Measurements from ENCODE around the gene CFAP20.
A peak's percentile ranks its signal among the peaks of the same experiment; 100 is the strongest.

Gene CFAP20

DNA sequence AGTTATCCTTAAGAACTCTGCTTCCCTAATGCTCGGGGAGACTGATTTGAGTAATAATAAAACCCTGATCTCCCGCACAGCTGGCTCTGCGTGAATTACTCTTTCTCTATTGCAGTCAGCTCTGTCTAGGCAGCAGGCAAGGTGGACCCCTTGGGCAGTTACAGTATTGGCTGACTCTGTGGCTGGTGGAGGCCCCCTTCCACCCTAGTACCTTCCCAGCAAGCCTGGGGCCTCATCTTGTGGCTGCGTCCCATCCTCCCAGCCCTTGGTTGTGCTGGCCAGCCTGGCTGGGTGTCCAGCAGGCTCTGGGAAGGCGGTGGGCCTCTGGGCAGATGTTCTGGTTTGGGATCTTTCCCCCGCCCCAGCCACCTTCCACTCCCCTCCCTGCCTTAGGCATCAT lies 44.5 kb downstream of the CFAP20 start:
- no peak for TF ChIP-seq TAF1 (IDR thresholded peaks at IDR 0.05; ENCODE audit: low read depth)

DNA sequence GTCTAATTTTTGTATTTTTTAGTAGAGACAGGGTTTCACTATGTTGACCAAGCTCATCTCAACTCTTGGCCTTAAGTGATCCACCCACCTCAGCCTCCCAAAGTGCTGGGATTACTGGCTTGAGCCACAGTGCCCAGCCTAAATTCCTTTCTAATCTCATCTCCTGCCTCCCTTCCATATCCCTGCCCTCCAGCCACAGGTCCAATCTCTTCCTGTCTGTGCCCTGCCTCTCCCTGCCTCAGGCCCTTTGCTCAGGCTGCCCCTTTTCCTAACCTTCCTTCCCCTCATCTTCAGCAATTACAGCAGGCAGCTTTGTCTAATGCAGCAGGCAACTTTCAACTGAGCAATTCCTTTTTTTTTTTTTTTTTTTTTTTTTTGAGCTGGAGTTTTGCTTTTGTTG lies 46.8 kb downstream of the CFAP20 start:
- TF ChIP-seq EGR1 (IDR thresholded peaks at IDR 0.05), result no peak
- no peak for TF ChIP-seq FOXM1 (IDR thresholded peaks at IDR 0.05; ENCODE audit: borderline replicate concordance, low read depth)
- TF ChIP-seq CREB1 (IDR thresholded peaks at IDR 0.05; ENCODE audit: low read depth), result no peak
- TF ChIP-seq, protein P1, sequence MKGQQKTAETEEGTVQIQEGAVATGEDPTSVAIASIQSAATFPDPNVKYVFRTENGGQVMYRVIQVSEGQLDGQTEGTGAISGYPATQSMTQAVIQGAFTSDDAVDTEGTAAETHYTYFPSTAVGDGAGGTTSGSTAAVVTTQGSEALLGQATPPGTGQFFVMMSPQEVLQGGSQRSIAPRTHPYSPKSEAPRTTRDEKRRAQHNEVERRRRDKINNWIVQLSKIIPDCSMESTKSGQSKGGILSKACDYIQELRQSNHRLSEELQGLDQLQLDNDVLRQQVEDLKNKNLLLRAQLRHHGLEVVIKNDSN (IDR thresholded peaks at IDR 0.05), result no peak
- TF ChIP-seq RAD21 (IDR thresholded peaks at IDR 0.05; ENCODE audit: low read depth), result no peak
- no peak for TF ChIP-seq ZBTB7A (IDR thresholded peaks at IDR 0.05; ENCODE audit: low read depth)
- no peak for TF ChIP-seq TAF1 (IDR thresholded peaks at IDR 0.05; ENCODE audit: low read depth)
- no peak for TF ChIP-seq NFIC (IDR thresholded peaks at IDR 0.05)
- no peak for TF ChIP-seq CEBPB (IDR thresholded peaks at IDR 0.05)
- TF ChIP-seq, protein P2, sequence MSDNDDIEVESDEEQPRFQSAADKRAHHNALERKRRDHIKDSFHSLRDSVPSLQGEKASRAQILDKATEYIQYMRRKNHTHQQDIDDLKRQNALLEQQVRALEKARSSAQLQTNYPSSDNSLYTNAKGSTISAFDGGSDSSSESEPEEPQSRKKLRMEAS (IDR thresholded peaks at IDR 0.05), result no peak
- no peak for TF ChIP-seq TEAD4 (IDR thresholded peaks at IDR 0.05)
- no peak for TF ChIP-seq YY1 (IDR thresholded peaks at IDR 0.05; ENCODE audit: low read depth)
- TF ChIP-seq EP300 (IDR thresholded peaks at IDR 0.05; ENCODE audit: borderline replicate concordance), result no peak
- TF ChIP-seq, protein P3, sequence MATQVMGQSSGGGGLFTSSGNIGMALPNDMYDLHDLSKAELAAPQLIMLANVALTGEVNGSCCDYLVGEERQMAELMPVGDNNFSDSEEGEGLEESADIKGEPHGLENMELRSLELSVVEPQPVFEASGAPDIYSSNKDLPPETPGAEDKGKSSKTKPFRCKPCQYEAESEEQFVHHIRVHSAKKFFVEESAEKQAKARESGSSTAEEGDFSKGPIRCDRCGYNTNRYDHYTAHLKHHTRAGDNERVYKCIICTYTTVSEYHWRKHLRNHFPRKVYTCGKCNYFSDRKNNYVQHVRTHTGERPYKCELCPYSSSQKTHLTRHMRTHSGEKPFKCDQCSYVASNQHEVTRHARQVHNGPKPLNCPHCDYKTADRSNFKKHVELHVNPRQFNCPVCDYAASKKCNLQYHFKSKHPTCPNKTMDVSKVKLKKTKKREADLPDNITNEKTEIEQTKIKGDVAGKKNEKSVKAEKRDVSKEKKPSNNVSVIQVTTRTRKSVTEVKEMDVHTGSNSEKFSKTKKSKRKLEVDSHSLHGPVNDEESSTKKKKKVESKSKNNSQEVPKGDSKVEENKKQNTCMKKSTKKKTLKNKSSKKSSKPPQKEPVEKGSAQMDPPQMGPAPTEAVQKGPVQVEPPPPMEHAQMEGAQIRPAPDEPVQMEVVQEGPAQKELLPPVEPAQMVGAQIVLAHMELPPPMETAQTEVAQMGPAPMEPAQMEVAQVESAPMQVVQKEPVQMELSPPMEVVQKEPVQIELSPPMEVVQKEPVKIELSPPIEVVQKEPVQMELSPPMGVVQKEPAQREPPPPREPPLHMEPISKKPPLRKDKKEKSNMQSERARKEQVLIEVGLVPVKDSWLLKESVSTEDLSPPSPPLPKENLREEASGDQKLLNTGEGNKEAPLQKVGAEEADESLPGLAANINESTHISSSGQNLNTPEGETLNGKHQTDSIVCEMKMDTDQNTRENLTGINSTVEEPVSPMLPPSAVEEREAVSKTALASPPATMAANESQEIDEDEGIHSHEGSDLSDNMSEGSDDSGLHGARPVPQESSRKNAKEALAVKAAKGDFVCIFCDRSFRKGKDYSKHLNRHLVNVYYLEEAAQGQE (IDR thresholded peaks at IDR 0.05; ENCODE audit: low read depth), result no peak

DNA sequence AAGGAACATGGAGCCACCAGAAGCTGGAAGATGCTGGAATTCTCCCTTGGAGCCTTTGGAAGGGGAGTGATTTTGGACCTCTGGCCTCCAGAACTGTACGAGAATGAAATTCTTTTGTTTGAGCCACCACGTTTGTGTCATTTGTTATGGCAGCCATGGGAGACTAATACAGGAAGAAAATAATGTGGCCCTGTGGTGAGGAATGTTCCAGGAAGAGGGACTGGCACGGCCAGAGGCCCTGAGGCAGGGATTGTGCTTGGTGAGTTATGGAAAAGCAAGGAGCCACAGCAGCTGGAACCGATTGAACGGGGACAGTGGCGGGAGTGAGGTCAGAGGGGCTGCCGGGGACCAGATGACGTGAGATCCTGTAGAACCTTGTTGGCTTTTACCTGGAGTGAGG lies 51.4 kb downstream of the CFAP20 start:
- no peak for TF ChIP-seq TAF1 (IDR thresholded peaks at IDR 0.05; ENCODE audit: low read depth)
- no peak for TF ChIP-seq EP300 (IDR thresholded peaks at IDR 0.05; ENCODE audit: borderline replicate concordance)
- TF ChIP-seq CREB1 (IDR thresholded peaks at IDR 0.05; ENCODE audit: low read depth), result no peak

DNA sequence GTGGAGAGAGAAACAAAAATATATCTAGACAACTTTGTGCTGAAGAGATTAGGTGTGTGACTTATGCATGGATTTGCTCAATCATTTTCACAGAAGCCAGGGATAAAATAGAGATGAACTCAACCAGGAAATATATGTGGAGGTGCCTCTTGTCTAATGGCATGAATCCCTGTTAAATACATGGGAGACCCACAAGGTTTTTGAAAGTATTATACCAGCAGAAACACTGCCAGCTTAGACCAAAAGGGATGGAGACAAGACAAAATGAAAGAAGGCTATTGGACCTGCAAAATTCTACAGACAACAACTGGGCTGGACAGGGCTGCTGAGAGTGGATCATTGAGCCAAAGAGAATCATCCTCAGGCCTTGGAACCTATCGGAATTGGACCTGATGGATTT lies 52.7 kb downstream of the CFAP20 start:
- TF ChIP-seq, protein P3 (IDR thresholded peaks at IDR 0.05; ENCODE audit: low read depth), result no peak
- no peak for TF ChIP-seq FOXM1 (IDR thresholded peaks at IDR 0.05; ENCODE audit: borderline replicate concordance, low read depth)

DNA sequence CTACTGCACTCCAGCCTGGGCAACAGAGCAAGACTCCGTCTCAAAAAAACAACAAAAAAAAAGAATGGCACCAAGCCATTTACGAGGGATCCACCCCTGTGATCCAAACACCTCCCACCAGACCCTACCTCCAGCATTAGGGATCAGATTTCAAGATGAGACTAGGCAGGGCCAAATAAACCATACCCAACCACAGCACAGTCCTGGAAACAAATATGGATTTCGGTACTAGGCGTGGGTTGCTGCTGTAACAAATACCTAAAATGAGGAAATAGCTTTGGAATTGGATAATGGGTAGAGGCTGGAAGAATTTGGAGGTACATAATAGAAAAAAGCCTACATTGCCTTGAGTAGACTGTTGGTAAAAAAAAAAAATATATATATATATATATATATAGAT lies 54.5 kb downstream of the CFAP20 start:
- TF ChIP-seq EP300 (IDR thresholded peaks at IDR 0.05; ENCODE audit: borderline replicate concordance) (no peak), ZBTB7A (IDR thresholded peaks at IDR 0.05; ENCODE audit: low read depth) (no peak), RAD21 (IDR thresholded peaks at IDR 0.05; ENCODE audit: low read depth) (no peak)
- TF ChIP-seq, protein P3 (IDR thresholded peaks at IDR 0.05; ENCODE audit: low read depth), result no peak

DNA sequence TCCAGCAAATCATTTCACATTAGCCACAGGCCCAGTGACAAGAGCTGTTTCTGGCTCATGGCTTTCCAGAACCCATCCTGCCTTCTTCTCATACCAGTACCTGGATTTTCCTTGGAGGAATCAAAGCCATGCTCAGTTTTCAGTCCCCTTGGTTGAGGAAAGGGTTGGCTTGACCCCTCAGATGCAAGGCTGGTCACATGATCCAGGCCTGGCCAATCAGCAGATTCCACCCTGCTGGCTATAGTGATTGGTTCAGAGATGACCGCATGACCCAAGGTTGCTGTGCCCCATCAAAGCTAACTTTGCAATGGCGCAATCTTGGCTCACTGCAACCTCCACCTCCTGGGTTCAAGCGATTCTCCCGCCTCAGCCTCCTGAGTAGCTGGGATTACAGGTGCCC lies 58.6 kb downstream of the CFAP20 start:
- no peak for TF ChIP-seq ZBTB7A (IDR thresholded peaks at IDR 0.05; ENCODE audit: low read depth)
- TF ChIP-seq, protein P1 (IDR thresholded peaks at IDR 0.05), result peak; percentile 54

Data from Ishikawa (cell line).